Amniotic epithelial cell (primary cell): ENCODE measurements around the gene ARHGEF37.

Experiments used
- DNase-seq: peaks from one replicate; pipeline ENCODE4 v3.0.0-alpha.2; 2010; ENCODE audit warnings: low read depth

ARHGEF37 gene

DNA sequence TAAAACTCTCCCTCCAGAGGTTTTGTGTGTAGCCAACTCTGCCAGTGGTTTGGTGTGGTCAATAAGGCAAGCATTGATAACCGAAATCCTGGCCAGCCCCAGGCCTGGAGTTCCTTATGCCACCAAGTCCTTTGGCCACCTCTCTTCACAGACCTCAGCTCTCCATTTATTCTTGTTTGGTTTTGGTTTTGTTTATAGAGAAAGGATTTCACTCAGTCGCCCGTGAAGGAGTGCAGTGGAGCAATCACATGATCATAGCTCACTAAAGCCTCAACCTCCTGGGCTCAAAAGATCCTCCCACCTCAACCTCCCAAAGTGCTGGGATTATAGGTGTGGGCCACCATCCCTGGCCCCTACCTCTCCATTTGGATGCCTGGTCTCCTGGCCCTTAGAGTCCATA, 93.4 kb downstream of the ARHGEF37 start:
- DNase-seq: no peak

DNA sequence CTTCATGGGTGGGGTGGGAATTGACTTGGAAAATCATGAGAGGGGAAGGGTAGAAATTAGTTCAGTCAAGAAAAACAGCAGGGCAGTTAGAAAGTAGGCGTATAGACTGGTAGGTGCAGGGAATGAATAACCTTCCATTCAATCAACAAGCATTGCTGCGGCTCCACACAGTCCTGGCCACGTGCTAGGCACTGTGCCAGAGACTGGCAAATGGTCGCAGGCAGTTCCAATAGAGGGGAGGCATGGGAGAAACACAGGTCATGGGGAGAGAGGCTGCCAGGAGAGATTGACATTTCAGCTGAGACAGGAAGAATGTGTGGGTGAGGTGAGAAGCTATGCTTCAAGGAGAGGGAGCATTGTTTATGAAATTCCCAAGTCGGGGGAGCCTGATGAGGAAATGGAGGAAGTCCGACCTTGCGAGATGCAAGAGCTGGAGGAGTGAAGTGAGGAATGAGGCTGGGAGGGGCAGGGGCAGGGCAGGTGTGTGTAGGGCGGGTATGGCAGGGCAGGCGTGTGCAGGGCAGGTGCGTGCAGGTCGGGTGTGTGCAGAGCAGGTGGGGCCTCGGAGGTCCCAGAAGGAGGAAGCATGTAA, 94.4 kb downstream of the ARHGEF37 start:
- peak; percentile 59 for DNase-seq

DNA sequence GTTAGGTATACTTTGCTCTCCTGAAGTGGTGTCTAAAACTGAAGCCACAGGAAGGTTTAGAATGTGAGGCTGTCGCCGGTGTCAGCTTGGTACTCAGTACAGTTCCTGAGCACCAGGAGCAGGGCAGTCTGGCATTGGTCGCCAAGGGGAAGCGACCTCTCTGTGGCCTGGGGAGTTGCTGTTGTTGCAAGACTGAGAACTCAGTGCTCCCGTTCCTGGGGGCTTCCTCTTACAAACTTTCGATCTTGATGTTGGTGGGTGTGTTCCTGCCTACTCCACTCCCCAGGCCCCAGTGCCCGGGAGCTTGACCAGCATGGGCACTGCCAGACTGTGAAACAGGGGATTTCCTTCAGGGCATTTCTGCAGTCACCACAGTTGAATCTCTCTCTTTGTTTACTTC, 96.4 kb downstream of the ARHGEF37 start:
- no peak for DNase-seq

DNA sequence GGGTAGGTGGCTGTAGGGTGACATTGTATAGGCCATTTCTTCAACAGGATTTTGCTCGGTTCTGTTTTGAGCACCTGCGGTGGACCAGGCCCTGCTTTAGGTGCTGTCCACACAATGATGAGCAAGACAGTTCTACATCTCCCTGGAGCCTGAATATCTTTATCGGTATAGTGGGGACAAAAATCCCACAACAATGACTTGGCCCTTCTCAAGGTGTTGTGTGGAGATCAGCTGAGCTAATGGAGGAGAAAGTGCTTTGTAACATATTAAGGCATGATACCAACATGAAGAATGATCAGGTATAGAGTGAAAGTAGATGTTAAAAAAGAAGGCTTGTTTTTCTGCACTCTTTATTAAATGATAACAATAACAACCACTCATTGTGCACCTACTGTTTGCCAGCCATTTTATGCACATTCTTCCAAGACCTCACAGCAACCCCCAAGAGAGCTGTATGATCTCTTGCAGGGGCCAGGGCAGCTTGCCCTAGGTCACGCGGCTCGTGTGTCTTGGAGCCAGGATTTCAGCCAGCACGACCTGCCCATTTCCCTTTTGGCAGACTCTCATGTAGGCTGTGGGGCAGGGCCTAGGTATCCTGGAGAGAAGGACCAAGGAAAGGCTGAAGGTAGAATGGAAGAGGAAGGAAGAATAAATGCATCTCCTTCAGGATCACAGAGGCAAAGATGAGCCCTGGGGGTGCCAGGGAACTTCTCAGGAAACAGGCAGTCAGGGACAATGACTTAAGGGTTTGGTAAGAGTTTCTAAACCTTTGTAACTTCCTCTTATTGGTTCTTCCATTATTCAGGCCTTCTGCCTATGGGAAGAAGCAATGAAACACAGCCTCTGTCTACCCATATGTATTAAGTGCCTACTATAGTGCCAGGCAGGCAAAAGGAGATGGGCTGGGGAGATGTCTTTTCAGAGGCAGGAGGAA, 98.8 kb downstream of the ARHGEF37 start:
- no peak for DNase-seq

DNA sequence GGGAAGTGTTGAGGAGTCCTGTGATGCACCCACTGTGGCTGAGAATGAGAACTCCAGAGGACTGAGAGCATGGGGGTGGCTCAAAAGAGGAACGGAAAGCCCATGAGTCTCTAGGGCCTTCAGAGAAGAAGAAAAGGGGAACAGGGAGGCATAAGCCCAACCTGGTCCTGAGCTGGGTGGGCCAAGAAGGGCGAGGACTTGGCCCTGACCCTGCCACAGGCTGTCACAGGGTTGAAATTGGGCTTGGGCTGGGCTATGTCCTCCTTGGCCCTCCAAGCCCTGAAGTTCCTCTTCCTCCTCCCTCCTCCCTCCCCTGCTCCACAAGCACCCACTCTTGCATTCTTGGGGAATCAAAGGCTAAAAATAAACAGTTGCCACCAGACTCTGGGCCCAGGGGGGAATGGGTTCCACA, 99.5 kb downstream of the ARHGEF37 start:
- DNase-seq: no peak

DNA sequence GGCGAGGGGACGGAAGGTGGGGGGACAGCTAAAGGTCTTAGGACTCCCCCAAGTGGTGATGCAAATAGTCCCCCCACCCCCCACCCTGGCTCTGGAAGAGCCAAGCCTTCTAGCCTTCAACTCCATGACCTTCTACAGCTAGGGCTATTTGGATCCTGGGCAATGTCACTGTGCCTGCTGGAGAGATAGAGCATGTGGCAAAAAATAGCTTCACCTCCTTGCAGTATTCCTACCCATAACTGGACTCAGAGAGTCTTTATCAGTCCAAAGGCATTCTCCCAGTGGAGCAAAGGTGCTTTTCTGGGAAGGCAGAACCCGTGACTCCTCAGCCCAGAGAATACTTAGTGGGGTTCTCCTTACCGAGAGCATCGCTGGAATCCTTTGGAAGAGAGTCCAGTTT, 100.0 kb downstream of the ARHGEF37 start:
- DNase-seq: no peak

DNA sequence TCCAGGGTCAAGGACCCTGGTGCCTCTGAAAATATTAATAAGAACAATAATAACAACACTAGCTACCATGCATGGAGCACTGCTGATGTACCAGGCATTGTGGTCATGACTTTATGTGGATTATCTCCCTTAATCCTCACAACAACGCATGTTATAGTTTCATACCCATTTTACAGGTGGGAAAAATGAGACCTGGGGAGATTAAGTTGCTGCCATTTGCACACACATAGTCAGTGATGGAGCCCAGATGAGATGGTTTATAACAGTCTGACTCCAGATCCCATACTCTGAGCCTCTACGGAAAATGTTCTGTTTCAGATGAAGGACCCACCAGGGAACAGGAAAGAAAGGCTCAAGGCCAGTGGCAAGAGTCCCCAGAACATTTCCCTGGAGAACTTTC, 100.6 kb downstream of the ARHGEF37 start:
- DNase-seq: no peak

DNA sequence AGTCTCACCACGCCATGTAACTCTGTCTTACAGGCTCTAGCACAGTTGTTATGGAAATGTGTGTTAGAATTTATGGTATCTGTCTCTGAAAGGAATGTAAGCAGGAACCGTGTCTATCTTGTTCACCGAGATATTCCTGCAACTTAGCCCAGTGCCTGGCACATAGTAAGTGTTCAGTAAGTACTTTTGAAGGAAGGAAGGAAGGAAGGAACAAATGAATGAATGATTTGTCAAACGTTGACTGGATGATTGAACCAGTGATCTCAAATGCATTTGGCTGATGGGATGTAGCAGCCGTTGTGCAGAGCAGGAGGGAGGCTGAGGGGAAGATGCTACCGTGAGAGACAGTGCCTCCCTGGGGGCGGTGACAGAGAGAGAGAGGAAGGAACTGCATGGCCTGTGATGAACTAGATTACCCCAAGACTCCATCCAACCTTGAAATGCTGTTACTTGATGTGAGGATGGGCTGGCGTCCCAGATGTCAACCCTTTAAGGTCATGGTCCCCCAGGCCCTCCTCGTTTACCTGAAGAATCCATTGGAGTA, 101.3 kb downstream of the ARHGEF37 start:
- DNase-seq: peak; percentile 13

DNA sequence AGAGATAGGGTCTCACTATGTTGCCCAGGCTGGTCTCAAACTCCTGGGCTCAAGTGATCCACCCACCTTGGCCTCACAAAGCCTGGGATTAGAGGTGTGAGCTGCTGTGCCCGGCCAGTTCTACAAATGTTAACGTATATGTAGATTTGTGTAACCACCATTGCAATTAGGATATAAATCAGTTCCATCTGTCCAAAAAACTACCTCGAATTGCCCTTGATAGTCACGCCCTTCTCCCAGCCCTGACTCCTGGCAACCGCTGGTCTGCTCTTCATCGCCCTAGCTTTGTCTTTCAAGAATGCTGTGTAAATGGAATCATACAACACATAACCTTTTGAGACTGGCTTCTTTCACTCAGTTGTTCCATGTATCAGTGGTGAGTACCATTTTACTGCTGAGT, 102.7 kb downstream of the ARHGEF37 start:
- DNase-seq: no peak

DNA sequence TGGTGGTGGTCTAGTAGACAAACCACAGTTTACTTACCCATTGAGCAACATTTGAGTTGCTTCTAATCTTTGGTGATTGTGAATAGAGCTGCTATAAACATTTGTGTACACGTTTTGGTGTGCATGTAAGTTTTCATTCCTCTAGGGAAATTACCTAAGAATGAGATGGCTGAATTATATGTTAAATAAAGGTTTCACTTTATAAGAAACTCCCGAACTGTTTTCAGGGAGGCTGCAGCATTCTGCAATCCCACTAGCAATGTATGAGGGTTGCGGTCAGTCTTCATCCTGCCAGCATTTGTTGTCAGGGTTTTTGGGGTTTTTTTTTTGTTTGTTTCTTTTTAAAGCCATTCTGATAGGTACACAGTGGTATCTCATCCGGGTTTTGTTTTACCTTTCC, 103.1 kb downstream of the ARHGEF37 start:
- no peak for DNase-seq
